ENCODE results near the gene NRTN. TPM values are rescaled to one million over a fixed set of nuclear protein-coding genes. Genes with fewer than 3 reads are reported as not detected.
A peak's percentile ranks its signal among the peaks of the same experiment; 100 is the strongest.

NRTN gene
- total RNA-seq, 2 donors from 2014 or later = 5.8 to 6.4 TPM

DNA sequence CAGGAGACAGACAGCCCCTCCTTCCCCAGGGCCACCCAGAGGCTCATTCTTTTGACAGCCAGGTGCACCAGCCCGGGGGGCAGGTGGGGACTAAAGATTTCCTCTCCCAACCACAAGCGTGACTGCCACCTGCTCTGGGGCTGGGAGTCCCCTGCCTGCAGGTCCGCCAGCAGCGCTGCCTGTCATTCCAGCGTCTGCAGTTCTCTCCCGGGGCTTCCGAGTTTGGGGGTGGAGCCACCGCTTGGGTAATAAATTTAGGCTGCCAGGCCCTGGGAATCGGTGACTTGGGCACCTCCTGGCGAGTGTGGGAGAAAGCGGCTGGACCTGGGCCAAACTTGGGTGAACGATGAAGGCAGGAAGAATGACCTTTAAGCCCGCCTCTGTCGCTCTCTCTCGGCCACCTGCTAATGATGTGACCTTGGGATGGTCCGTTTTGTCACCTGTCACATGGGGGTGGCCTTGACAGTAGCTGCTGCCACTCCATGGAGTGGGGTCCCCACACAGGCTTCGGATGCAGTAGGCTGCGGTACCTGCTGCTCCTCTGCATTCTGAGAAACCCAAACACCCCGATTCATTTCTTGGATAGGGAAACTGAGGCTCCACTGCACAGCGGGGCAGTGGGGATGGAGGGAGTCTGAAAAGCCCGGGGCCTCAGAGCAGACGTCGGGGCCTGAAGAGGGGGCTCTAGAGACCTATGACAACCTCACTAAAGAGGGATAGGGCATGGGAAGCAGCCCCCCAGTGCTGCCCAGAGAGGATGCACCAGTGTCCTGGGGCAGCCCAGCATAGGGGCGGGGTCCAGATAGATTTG is 21.9 kb downstream of the NRTN start:
- Histone ChIP-seq H3K27ac (ENCODE audit: low read depth, low read length) (no peak overlapping the region), H3K27me3 (ENCODE audit: control insufficient read depth, insufficient read depth, low read length, poor library complexity, severe bottlenecking) (no peaks in the 10 kb centered on the region), H3K4me3 (ENCODE audit: low read length) (peak overlapping the region; percentile 73), H3K4me1 (ENCODE audit: control insufficient read depth, insufficient read depth, low read length) (no peaks in the 10 kb centered on the region), H3K9me3 (ENCODE audit: control insufficient read depth, low read length) (no peaks in the 10 kb centered on the region), H3K36me3 (ENCODE audit: control insufficient read depth, insufficient read depth, low read length) (no peaks in the 10 kb centered on the region), H3K9ac (ENCODE audit: extremely low read depth, low read length, poor library complexity, severe bottlenecking) (no peak overlapping the region)
- H3K4me3 Mint-ChIP-seq = peak overlapping the region; percentile 88
- peak; percentile 90 for DNase-seq
- H3K27me3 Mint-ChIP-seq (ENCODE audit: insufficient read depth) = no peaks in the 10 kb centered on the region
- H3K27ac Mint-ChIP-seq = peak overlapping the region; percentile 84
- H3K36me3 Mint-ChIP-seq (ENCODE audit: low read depth) = no peaks in the 10 kb centered on the region
- TF ChIP-seq CTCF (conservative IDR thresholded peaks at IDR 0.05) = peak; percentile 27
- WGBS, 2 experiments (ENCODE audit: insufficient coverage in 1 of 2, insufficient read length in 1 of 2) = 43 to 51% methylated on average over 16 to 24 of the region's 24 CpGs
- H3K4me1 Mint-ChIP-seq = no peaks in the 10 kb centered on the region
- H3K9me3 Mint-ChIP-seq = no peaks in the 10 kb centered on the region

GRCh38 chr19:5827342-5827890 is 22.5 kb downstream of the NRTN start:
- no peak for DNase-seq
- TF ChIP-seq CTCF (conservative IDR thresholded peaks at IDR 0.05) = no peak

DNA sequence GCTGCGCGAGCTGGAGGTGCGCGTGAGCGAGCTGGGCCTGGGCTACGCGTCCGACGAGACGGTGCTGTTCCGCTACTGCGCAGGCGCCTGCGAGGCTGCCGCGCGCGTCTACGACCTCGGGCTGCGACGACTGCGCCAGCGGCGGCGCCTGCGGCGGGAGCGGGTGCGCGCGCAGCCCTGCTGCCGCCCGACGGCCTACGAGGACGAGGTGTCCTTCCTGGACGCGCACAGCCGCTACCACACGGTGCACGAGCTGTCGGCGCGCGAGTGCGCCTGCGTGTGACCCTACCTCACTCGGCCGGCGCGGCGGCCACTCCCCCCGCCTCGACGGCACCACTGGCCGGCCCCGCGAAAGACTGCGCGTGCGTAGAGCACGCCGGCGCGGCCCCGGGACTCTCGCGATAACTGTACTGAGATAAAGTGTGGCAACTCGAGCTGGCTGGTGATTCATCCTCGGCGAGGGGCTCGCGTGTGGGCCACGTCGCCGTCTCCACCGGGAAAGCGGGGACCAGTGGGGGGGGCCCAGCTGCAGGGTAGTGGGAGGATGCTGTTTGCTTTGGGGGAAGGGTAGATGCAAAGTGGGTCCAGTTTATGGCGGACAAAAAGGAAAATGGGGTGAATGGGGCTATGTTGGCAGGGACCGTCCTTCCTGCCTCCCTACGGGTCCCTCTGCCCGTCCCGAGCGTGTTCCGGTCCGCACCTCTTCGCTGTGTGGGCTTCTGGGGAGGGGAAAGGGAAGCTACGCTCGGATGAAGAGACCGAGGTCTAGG is 23.2 kb downstream of the NRTN start:
- H3K27ac ChIP-seq (ENCODE audit: low read depth, low read length) = peak overlapping the region; percentile 80
- Mint-ChIP-seq H3K27ac (peak overlapping the region; percentile 99), H3K4me1 (no peaks in the 10 kb centered on the region), H3K27me3 (ENCODE audit: insufficient read depth) (peaks cover 5% of the 10 kb centered on the region), H3K9me3 (no peaks in the 10 kb centered on the region), H3K4me3 (peak overlapping the region; percentile 88), H3K36me3 (ENCODE audit: low read depth) (no peaks in the 10 kb centered on the region)
- H3K9me3 ChIP-seq (ENCODE audit: control insufficient read depth, low read length) = no peaks in the 10 kb centered on the region
- H3K4me3 ChIP-seq (ENCODE audit: low read length) = peak overlapping the region; percentile 96
- H3K36me3 ChIP-seq (ENCODE audit: control insufficient read depth, insufficient read depth, low read length) = no peaks in the 10 kb centered on the region
- WGBS, 2 experiments (ENCODE audit: insufficient coverage in 1 of 2, insufficient read length in 1 of 2) = 0 to 1% methylated on average over 7 to 91 of the region's 91 CpGs
- no peaks in the 10 kb centered on the region for H3K27me3 ChIP-seq (ENCODE audit: control insufficient read depth, insufficient read depth, low read length, poor library complexity, severe bottlenecking)
- no peak for TF ChIP-seq CTCF (conservative IDR thresholded peaks at IDR 0.05)
- peak overlapping the region; percentile 91 for H3K9ac ChIP-seq (ENCODE audit: extremely low read depth, low read length, poor library complexity, severe bottlenecking)
- H3K4me1 ChIP-seq (ENCODE audit: control insufficient read depth, insufficient read depth, low read length) = no peaks in the 10 kb centered on the region
- DNase-seq = peak; percentile 98

More at GRCh38 chr19:5827342-5827890, 22.5 kb downstream of the NRTN start:
- H3K27ac Mint-ChIP-seq = peak overlapping the region; percentile 84
- H3K4me3 Mint-ChIP-seq = peak overlapping the region; percentile 88
- H3K4me3 ChIP-seq (ENCODE audit: low read length) = peak overlapping the region; percentile 96
- WGBS, 2 experiments (ENCODE audit: insufficient coverage in 1 of 2, insufficient read length in 1 of 2) = 22 to 74% methylated on average over 9 to 32 of the region's 37 CpGs
- no peaks in the 10 kb centered on the region for H3K9me3 Mint-ChIP-seq
- H3K9ac ChIP-seq (ENCODE audit: extremely low read depth, low read length, poor library complexity, severe bottlenecking) = no peak overlapping the region
- peaks cover 5% of the 10 kb centered on the region for H3K27me3 Mint-ChIP-seq (ENCODE audit: insufficient read depth)
- H3K36me3 ChIP-seq (ENCODE audit: control insufficient read depth, insufficient read depth, low read length) = no peaks in the 10 kb centered on the region
- peak overlapping the region; percentile 32 for H3K27ac ChIP-seq (ENCODE audit: low read depth, low read length)
- no peaks in the 10 kb centered on the region for H3K9me3 ChIP-seq (ENCODE audit: control insufficient read depth, low read length)
- H3K27me3 ChIP-seq (ENCODE audit: control insufficient read depth, insufficient read depth, low read length, poor library complexity, severe bottlenecking) = no peaks in the 10 kb centered on the region
- no peaks in the 10 kb centered on the region for H3K4me1 Mint-ChIP-seq
- no peaks in the 10 kb centered on the region for H3K36me3 Mint-ChIP-seq (ENCODE audit: low read depth)
- H3K4me1 ChIP-seq (ENCODE audit: control insufficient read depth, insufficient read depth, low read length) = no peaks in the 10 kb centered on the region

Data from endodermal cell (in vitro differentiated cells).